ENCODE data around the gene MRPS25. TPM values are rescaled to one million over a fixed set of nuclear protein-coding genes. Genes with fewer than 3 reads are reported as not detected.

Gene MRPS25
- total RNA-seq: 20.1 and 24.6 TPM in 2 replicates

GRCh38 chr3:15064835-15065549 is at the start of gene MRPS25:
Gene MRPS25 (minus strand): TSS chr3:15065315. CDS start chr3:15065194, 121 bp downstream.

GRCh38 chr3:15098503-15099363 is 33.6 kb upstream of the MRPS25 start, which contains the start of gene RBSN:
Gene RBSN (minus strand): TSS chr3:15099148. CDS start chr3:15096120, 3,028 bp downstream.

Other genes with a start within 250 kb of the MRPS25 start
- gene FGD5, start 246.4 kb downstream of the MRPS25 start, total RNA-seq: 0.20 and 2.0 TPM in 2 replicates
- gene NR2C2, start 117.7 kb downstream of the MRPS25 start, total RNA-seq: 32.8 and 33.3 TPM in 2 replicates
- 27.9 and 30.5 TPM in 2 replicates for gene RBSN, start 33.8 kb upstream of the MRPS25 start, total RNA-seq
- gene CAPN7, start 140.9 kb upstream of the MRPS25 start, total RNA-seq: 49.1 and 49.4 TPM in 2 replicates

All from smooth muscle cell of the pulmonary artery (primary cell).